ENCODE measurements around the gene GALNTL6.

DNA sequence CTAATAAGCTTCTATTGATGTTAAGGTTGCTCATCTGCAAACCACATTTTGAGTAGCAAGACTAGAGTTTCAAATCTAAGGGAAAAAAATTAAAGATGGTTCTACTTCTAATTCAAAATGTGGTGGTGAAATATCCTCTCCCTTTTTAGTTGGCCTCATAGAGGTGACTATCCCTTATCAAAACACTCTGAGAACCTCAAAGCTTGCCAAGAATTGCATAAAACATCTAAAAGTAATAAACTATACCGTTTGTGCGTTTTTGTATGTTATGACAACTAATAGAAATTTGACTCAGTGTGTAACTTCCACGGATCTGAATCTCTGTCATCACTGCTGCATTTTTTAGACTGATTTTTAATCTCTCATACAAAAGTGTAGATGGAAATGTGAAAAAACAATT lies 682.6 kb downstream of the GALNTL6 start:
- TF ChIP-seq, protein P1, sequence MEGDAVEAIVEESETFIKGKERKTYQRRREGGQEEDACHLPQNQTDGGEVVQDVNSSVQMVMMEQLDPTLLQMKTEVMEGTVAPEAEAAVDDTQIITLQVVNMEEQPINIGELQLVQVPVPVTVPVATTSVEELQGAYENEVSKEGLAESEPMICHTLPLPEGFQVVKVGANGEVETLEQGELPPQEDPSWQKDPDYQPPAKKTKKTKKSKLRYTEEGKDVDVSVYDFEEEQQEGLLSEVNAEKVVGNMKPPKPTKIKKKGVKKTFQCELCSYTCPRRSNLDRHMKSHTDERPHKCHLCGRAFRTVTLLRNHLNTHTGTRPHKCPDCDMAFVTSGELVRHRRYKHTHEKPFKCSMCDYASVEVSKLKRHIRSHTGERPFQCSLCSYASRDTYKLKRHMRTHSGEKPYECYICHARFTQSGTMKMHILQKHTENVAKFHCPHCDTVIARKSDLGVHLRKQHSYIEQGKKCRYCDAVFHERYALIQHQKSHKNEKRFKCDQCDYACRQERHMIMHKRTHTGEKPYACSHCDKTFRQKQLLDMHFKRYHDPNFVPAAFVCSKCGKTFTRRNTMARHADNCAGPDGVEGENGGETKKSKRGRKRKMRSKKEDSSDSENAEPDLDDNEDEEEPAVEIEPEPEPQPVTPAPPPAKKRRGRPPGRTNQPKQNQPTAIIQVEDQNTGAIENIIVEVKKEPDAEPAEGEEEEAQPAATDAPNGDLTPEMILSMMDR (conservative IDR thresholded peaks at IDR 0.05 in 1 of 2, IDR thresholded peaks at IDR 0.05 in 1 of 2; ENCODE audit: low read depth in 1 of 2, low read length in 2 of 2) = no peak
- no peak for TF ChIP-seq EZH2 (IDR thresholded peaks at IDR 0.05; ENCODE audit: low read length, missing control alignments)
